Activated CD4-positive, alpha-beta T cell treated with anti-CD3 and anti-CD28 coated beads for 48 hours (primary cell): ENCODE data around the gene NDC1.

Source experiments
- DNase-seq: peaks from one replicate; pipeline ENCODE4 v3.0.0-alpha.2; 2020

NDC1 gene

DNA sequence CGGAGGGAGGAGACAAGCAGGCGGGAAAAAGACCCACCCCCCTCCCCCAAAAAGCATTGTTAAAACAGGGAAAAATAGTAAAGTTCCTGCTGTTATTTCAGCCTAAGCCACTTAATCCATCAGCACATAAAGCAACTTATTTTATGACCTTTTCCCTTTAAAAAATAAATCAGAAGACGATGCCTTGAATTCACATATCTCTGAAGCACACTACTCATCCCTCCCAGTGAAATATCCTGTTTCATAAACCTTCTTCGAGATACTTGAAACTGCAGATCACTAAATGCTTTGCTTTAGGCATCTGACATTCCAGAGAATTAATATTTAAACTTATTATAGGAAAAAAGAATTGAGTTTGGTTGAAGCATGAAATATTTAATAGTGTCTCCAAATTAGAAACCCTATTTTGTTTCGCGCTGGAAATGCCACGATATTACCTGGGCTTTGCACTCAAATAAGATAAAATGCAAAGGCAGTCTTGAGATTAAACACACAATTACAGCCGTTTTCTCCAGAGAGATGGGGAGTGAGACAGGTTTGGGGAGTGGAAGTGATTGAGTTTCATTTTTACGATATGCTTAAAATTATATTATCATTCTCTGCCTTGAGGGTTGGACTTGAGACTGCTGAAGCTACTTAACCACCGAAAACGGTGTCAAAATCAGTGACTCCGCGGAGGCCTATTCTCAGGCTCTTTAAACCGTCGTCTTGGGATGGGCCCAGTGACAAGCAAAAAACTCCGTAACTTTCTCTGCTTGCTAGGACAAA lies 108.5 kb downstream of the NDC1 start:
- DNase-seq: no peak

GRCh38 chr1:53728702-53729455 lies 109.2 kb downstream of the NDC1 start:
- no peak for DNase-seq

DNA sequence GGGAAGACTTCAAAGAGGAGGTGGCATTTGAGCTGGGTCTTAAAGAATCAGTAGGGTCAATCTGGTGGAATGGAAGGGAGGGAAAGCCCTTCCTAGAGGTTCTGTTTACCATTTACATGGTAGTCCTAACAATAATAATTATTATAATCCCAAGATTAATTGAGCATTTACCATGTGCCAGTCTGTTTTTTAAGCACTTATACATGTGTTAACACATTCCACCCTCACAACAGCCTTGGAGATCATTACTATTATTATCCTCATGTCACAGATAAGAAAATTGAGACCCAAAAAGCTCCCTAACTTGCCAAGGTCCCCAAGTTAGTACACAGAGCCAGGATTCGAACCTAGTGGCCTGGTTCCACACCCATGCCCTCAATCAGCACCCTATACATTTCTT lies 109.9 kb downstream of the NDC1 start:
- no peak for DNase-seq

- DNase-seq: no peak
Measured at GRCh38 chr1:53727461-53728092, 110.5 kb downstream of the NDC1 start.

- DNase-seq: no peak
Measured at GRCh38 chr1:53726009-53726600, 112.0 kb downstream of the NDC1 start.

GRCh38 chr1:53725238-53725689 lies 112.8 kb downstream of the NDC1 start:
- DNase-seq: peak; percentile 6

DNA sequence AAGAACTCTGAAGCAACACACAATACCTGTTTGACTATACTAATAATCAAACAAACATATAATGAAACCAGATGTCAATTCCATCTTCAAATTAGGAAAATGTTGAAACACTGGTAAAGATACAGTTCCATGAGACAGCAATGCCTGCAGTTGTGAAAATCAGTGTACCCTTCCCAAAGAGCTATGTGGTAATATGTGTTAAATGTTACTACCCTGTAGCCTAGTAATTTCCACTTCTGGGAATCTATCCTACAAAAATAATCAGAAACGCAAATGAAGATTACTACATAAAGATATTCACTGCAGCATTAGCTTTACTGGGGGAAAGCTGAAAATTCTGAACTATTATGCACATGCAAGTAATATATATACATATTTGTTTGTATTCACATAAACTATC lies 116.1 kb downstream of the NDC1 start:
- DNase-seq: no peak

- DNase-seq: no peak
Measured at GRCh38 chr1:53721088-53721487, 117.0 kb downstream of the NDC1 start.

DNA sequence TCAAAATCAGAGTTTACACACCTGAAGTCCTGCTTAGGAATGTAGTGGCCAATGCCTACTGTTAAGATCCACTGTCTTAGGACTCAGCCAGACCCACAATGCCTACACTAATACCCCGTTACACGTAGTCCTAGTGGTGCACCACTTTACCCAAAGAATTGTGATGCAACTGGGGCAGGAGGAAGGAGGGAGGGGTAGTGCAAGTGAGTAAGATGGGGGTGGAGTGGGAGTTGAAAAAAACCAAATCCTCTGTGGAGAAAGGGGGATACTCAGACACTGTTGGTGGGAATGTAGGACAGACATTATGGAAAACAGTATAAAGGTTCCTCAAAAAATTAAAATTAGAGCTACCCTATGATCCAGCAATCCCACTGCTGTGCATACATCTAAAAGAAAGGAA lies 118.6 kb downstream of the NDC1 start:
- no peak for DNase-seq

DNA sequence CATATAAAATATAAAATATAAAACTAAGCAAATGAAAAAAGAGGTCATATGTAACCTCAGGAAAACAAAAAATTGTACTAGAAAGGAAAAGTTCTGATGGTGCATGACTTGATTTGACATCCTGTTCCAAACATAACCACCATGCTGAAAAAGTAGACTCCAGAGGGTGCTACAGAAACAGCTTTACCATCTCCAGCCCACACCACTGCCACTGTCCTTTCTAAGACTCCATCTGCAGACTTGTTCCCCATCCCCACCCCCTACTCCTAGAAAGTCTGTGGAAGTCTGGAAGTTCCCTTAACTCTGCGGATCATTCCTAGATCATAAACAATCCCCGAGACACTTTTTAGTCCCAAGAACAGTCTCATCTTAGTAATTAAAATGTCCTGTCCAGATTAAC lies 119.7 kb downstream of the NDC1 start:
- DNase-seq: no peak

DNA sequence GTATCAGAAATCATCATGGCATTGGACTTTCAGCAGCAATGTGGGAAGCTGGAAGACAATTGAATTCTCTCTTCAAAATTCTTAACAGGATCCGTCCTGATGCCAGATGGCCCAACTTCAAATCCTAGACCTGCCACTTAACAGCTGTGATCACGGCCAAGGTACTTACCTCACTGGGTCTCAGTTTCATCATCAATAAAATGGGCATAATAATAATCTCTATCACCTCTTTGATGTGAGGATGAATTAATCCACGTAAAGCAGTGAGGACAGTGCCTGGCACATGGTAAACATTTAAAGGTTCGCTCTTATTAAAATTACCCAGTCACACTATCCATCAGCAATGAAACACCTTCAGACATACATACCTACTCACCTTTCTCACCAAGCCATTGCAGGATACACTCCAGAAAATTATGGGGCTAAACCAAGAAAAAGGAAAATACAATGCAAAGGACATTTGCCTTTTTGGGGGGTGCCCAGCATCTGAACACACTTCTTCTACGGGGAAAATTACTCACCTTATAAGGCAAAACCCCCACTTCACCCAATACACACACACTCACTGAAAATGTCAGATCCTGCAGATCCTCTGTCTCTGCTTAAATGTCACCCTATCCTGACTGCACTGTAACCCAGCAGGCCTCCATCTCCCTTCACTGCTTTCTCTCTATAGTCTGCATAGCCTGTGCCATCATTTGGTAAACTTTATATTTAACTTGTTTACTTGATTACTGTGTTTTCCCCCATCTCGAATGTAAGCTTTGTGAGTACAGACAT lies 120.9 kb downstream of the NDC1 start:
- no peak for DNase-seq

DNA sequence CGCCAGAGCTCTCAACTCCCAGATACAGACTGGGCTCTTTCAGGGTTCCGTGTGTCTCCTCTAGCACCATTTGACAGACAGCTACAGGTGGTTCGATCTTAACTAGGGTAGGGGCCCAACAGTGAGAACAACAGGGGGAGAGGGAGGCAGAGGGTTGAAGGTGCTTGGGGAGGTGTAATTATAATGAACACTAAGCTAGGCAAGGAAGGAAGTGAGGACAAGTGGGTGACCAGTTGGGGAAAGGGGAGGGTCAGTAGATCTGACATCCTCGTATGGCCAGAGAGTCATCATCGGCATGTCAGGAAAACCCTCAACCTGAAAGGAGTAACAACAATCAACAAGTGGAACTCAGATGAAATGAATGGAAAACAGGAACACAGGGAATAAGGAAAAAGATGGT lies 121.9 kb downstream of the NDC1 start:
- no peak for DNase-seq

GRCh38 chr1:53715478-53715877 lies 122.6 kb downstream of the NDC1 start:
- peak; percentile 35 for DNase-seq
